Occipital lobe (tissue), 2 donors: ENCODE results near the gene DMD. TPM values are rescaled to one million over a fixed set of nuclear protein-coding genes. Genes with fewer than 3 reads are reported as not detected.

Experiments used
- DNase-seq: peaks from one replicate; lab custom pipeline; 2025; lab: John Stamatoyannopoulos, UW
- total RNA-seq: library from RNA; depleted of rRNA; stranded (reverse); fragments of >200 nt; gene quantifications from one replicate; pipeline ENCODE4 v1.2.3, GENCODE V29; 2014

DMD gene
- total RNA-seq, 1 donor from 2014 or later = 78.5 TPM

- no peak for DNase-seq
These were observed 2073.2 kb downstream of the DMD start for GRCh38 chrX:31138124-31138523.

DNA sequence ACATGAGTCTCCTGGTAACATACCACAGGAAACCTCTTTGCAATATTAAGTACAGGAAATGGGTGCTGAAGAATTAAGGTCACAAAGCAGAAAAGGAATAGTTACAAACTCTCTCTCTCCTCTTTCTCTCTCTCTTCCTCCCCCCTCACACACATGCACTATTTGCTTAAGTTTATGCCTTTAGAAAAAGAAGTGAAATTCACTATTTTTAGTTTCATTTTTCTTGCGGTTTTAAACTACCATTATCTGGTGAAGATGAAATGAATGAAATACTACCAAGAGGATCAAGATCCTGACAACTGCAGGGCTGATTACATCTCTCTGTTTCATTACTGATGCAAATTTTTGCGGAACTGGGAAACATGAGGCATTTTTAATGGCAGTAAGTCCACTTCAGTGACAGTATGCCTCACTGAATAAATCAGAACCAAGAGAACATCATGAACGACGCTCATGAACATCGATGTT is 2075.2 kb downstream of the DMD start:
- no peak for DNase-seq

DNA sequence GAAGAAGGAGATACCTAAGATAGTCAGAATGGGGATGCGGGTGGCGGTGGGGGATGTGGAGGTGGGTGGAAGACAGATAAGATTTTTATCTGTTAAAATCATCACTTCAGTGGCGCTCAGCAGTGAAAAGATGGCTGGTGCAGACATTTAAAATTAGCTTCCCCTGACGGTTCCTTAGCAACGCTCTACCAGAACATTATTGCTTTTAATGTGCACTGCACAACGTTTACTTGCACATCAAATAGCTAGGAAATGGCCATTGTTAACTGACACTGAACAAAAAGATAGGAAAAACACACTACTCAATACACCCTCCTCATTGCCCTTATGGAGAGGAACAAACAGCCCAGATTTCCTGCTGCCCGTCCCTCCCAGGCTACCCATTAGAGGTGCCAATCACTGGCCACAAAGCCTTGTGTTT is 2078.5 kb downstream of the DMD start:
- DNase-seq = no peak

- no peak for DNase-seq
These were observed 2080.7 kb downstream of the DMD start for GRCh38 chrX:31130457-31131220.

- no peak for DNase-seq
These were observed 2082.5 kb downstream of the DMD start for GRCh38 chrX:31128855-31129254.

DNA sequence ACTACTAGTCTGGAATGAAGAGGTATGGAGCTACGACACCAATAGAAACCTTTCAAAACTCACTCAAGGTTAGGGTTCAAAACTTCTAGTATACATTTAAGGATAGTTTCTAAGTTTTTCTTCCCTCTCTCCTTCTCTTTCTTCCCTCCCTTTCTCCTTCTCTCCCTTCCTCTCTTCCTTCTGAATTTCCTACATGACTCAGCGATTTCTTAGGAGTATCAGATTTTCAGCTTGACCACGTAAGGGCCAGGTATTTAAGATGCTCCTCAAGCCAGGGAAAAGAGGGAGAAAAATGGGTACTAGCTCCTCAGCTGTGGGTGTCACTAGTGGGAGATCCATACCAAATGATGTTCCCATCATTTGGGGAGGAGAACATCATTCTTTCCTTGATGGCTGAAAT is 2083.6 kb downstream of the DMD start:
- DNase-seq = no peak

DNA sequence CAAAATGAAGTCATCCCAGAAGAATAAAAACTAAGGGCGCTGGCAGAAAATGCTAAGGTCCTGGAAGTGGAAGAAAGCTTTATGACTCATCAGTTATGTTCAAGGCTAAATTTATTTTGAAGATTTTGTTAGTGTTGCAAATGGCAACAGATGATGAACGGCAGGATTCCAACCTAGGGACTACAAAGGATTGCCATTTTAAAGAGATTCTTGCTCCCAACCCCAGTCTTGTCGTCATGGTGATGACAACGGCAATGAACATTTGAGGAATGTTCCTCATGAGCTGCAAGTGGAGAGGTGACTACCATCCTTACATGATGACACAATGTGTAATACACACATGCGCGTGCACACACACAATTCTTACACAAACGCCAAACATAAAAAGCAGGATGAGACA is 2085.1 kb downstream of the DMD start:
- DNase-seq = no peak

GRCh38 chrX:31124536-31124935 is 2086.8 kb downstream of the DMD start:
- no peak for DNase-seq

DNA sequence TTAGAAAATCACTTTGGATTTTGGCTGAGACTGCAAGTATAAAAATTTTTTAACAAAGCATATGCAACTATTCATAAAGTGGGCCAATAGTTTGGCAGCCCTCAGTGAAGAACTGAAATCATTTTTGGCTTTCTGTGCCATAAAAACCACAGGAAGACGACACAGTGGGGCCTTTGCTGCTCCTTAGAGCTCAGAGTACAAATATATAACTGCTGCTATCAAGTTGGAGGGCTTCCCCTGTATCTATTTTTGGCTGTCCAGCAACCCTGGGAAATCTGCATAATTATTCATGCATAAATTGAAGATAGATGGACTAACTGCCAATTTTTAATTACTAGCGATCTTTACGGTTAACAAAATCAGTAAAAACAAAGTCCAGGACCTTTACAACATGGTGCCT is 2088.0 kb downstream of the DMD start:
- no peak for DNase-seq

DNA sequence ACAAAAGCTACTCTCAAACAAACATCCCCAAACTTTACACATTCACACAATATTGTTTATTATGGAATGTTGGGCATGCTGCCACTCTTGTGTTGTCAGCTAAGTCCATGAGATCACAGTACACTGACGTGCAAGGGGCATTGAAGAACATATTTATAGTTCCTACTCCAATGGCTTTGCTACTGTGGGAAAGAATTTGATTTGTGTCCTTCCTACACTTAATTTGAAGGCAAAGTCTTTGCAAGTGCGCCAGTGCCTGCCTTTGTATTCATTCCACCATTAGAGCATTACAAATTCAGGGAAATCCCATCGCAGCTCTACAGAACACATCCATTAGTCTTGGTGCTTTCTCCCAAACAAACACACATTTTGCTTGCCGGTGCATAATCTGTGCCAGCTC is 2094.1 kb downstream of the DMD start:
- DNase-seq = no peak

GRCh38 chrX:31115398-31115797 is 2096.0 kb downstream of the DMD start:
- DNase-seq = no peak

GRCh38 chrX:31114858-31115257 is 2096.5 kb downstream of the DMD start:
- DNase-seq = no peak

GRCh38 chrX:31112226-31112999 is 2098.9 kb downstream of the DMD start:
- DNase-seq = no peak

DNA sequence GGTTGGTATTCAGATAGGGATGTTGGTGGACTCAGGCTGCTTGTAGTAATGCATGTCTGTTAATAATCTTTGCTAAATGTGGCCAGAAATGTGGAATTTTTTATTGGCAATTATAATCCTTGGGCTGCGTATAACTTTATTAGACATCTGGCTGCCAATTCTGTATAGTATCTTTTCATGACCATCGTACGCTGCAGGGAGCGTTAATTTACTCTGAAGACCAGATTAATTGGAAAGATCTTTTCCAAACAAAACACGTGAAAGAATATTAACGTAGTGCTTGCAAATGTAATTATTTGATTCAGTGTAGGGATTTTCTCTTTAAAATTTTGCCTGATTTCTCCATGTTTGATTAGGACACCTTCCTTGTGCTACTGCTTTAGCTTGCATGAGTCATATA is 2100.7 kb downstream of the DMD start:
- no peak for DNase-seq

GRCh38 chrX:31099536-31100090 is 2111.7 kb downstream of the DMD start:
- DNase-seq = no peak

DNA sequence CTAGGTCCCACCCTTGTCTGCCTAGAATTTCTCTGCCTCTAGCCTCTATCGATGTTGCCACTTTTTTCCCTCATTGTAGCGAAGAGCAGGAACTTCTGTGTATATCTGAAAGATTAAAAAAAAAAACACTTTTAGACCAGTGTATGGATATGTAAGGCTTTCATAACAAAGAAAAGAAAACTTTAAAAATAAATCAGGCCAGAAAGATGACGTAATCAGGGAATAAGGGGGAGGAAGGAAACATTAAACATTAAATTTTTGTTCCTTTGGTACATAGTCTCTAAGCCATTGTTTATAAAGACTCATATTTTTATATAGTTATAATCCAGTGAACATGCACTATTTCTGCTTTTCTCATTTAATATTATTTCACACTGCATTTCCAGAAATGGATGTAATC is 2113.3 kb downstream of the DMD start:
- DNase-seq = no peak

DNA sequence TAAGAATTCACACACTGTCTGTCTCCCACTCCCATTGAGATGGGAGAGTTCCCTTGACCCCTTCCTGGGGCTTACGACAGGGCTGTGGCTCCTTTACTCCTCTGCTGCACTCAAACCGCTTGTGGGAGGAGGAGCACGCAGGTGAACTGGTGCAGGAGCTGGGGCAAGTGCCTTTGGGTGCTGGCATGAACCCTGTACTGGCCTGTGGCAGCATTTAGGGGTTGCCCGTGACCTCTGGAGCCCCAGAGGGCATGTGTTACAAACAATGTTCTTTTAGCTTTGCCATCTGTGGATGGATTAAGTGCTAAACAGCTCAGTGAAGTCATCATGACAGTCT is 2117.7 kb downstream of the DMD start:
- DNase-seq = no peak

GRCh38 chrX:31092970-31093638 is 2118.2 kb downstream of the DMD start:
- DNase-seq = no peak

DNA sequence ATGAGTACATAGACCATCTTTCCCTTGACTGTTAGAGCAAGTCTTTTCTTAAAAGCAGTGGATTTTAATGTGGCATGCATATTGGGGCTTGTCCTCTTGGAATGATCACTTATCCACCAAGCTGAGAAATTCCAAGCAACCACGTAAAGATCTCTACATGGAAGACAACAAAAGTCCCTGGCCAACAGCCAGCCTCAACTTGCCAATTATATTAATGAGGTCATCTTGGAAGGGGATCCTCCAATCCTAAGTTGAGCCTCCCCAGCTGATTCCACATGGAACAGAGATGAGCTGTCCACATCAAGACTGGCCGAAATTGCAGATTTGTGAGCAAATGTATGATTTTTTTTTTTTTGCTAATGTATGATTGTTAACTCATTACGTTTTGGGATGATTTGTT is 2118.9 kb downstream of the DMD start:
- no peak for DNase-seq

DNA sequence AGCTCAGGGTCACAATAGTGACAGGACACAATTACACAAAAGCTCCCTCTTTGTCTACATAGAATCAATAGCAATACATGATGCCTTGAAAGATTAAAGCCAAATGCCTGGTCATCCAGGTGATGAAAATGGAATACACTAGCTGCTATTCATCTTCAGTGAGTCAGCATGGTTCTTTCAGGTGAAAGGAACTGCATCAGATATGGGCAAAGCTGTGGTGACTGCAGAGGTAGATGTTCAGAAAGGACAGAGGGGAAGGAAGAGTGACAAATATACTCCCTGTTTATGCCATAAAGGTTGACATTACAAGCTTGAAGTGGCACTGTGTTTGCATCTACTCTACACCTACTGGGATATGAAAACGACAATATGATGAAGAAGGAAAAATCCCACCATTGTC is 2119.5 kb downstream of the DMD start:
- DNase-seq = no peak

DNA sequence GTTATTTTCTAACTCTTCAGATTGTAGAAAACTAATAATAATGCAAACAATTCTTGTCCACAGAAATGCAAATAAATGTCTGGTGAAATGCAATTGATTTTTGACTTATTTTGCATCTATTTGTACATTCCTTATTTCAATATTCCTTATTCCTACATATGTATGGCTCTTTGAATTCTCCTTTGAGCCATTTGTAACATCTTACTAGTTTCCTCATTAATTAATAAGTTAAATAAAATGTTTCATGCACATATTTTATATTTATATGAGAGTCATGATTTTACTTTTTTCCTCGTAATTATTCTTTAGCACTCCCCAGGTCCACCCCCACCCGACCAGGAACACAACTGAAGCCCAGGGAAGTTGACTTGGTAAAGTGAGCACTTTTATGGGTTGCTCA is 2136.8 kb downstream of the DMD start:
- no peak for DNase-seq

DNA sequence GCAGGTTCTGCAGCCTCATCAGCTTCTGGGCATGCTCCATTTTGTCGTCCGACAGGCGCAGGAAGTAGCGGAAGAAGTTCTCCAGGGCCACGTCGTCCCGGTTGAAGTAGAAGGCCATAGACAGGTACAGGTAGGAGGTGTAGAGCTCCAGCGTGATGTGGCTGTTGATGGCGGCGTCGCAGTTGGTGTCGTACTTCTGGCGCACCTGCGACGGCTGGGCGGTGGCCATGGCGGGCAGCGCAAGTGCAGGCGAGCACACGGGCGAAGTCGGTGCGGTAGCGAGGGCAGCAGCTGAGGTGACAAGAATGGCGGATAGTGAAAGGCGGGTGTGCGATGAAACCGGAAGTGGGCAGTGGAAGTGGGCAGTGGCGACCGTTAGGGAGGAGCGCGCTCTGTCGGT is 2139.6 kb downstream of the DMD start, which contains the start of gene FTHL17:
Gene FTHL17 (minus strand): TSS at position 317 of the 400 bp plus-strand sequence. CDS start 88 bp downstream, at position 229.
- no peak for DNase-seq
